ENCODE measurements around the gene EXD1. TPM values are rescaled to one million over a fixed set of nuclear protein-coding genes. Genes with fewer than 3 reads are reported as not detected.

EXD1 gene
- total RNA-seq, 1 donor from 2014 or later = 0.41 TPM

DNA sequence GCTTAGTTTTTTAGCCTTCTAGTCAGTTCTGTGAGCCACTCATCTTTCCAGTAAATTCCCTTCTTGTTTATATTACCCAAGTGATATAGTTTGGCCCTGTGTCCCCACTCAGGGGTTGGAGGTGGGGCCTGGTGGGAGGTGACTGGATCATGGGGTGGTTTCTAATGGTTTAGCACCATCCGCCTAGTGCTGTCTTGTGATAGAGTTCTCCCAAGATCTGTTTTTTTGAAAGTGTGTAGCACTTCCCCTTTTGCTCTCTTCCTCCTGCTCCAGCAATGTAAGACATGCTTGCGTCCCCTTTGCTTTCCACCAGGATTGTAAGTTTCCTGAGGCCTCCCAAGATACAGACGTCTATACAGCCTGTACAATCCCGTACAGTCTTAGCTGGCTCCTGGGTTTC is 60.8 kb downstream of the EXD1 start:
- no peaks in the 10 kb centered on the region for H3K4me1 Mint-ChIP-seq
- Histone ChIP-seq H3K36me3 (no peaks in the 10 kb centered on the region), H3K27me3 (no peaks in the 10 kb centered on the region), H3K4me2 (no peak overlapping the region), H3K9ac (no peak overlapping the region), H4K20me1 (ENCODE audit: low read depth) (no peaks in the 10 kb centered on the region), H3K79me2 (ENCODE audit: low read depth) (no peaks in the 10 kb centered on the region), H3K4me3 (no peak overlapping the region), H3K27ac (no peak overlapping the region), H3F3A (ENCODE audit: low read depth) (no peaks in the 10 kb centered on the region), H2AFZ (replicated peaks) (peak overlapping the region; percentile 14), H3K9me3 (ENCODE audit: low read depth) (no peaks in the 10 kb centered on the region), H3K4me1 (no peaks in the 10 kb centered on the region)
- TF ChIP-seq EZH2 (IDR thresholded peaks at IDR 0.05) (no peak), EZH2phosphoT487 (IDR thresholded peaks at IDR 0.05) (no peak)
- TF ChIP-seq, protein P1, sequence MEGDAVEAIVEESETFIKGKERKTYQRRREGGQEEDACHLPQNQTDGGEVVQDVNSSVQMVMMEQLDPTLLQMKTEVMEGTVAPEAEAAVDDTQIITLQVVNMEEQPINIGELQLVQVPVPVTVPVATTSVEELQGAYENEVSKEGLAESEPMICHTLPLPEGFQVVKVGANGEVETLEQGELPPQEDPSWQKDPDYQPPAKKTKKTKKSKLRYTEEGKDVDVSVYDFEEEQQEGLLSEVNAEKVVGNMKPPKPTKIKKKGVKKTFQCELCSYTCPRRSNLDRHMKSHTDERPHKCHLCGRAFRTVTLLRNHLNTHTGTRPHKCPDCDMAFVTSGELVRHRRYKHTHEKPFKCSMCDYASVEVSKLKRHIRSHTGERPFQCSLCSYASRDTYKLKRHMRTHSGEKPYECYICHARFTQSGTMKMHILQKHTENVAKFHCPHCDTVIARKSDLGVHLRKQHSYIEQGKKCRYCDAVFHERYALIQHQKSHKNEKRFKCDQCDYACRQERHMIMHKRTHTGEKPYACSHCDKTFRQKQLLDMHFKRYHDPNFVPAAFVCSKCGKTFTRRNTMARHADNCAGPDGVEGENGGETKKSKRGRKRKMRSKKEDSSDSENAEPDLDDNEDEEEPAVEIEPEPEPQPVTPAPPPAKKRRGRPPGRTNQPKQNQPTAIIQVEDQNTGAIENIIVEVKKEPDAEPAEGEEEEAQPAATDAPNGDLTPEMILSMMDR (IDR thresholded peaks at IDR 0.05) = no peak
- H3K36me3 Mint-ChIP-seq = no peaks in the 10 kb centered on the region
- H3K9me3 Mint-ChIP-seq = no peaks in the 10 kb centered on the region
- H3K4me3 Mint-ChIP-seq = no peak overlapping the region
- H3K27me3 Mint-ChIP-seq (ENCODE audit: insufficient read depth, low read depth) = peaks cover 3% of the 10 kb centered on the region
- no peak overlapping the region for H3K27ac Mint-ChIP-seq
- DNase-seq (ENCODE audit: low spot score) = no peak

DNA sequence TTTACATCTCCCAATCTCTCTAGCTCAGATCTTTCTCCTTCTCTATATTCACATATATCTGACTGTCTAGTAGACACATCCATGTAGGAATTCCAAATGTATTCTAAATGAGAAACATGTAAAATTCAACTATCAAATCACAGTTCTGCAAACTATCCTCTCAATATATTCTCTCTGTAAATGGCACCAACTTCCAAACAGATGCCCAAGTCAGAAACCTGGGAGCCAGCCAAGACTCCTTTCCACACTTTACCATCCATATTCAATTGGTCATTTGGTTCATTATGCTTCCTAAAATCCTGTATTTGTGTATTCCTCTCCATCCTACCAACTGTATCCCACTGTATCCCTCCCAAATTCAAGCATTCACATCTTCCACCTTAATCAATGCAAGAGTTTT is 61.5 kb downstream of the EXD1 start:
- TF ChIP-seq EZH2 (IDR thresholded peaks at IDR 0.05) (no peak), EZH2phosphoT487 (IDR thresholded peaks at IDR 0.05) (no peak)
- TF ChIP-seq, protein P1 (IDR thresholded peaks at IDR 0.05) = no peak
- no peaks in the 10 kb centered on the region for H3K9me3 Mint-ChIP-seq
- Histone ChIP-seq H4K20me1 (ENCODE audit: low read depth) (no peaks in the 10 kb centered on the region), H3K79me2 (ENCODE audit: low read depth) (no peaks in the 10 kb centered on the region), H3K4me1 (no peaks in the 10 kb centered on the region), H3K27me3 (no peaks in the 10 kb centered on the region), H3K4me3 (no peak overlapping the region), H3K36me3 (no peaks in the 10 kb centered on the region), H3K9ac (no peak overlapping the region), H3K27ac (no peak overlapping the region), H3F3A (ENCODE audit: low read depth) (no peaks in the 10 kb centered on the region), H3K9me3 (ENCODE audit: low read depth) (no peaks in the 10 kb centered on the region), H3K4me2 (no peak overlapping the region), H2AFZ (replicated peaks) (no peak overlapping the region)
- H3K4me3 Mint-ChIP-seq = no peak overlapping the region
- no peak for DNase-seq (ENCODE audit: low spot score)
- H3K27ac Mint-ChIP-seq = no peak overlapping the region
- no peaks in the 10 kb centered on the region for H3K4me1 Mint-ChIP-seq
- H3K36me3 Mint-ChIP-seq = no peaks in the 10 kb centered on the region
- H3K27me3 Mint-ChIP-seq (ENCODE audit: insufficient read depth, low read depth) = peaks cover 3% of the 10 kb centered on the region

DNA sequence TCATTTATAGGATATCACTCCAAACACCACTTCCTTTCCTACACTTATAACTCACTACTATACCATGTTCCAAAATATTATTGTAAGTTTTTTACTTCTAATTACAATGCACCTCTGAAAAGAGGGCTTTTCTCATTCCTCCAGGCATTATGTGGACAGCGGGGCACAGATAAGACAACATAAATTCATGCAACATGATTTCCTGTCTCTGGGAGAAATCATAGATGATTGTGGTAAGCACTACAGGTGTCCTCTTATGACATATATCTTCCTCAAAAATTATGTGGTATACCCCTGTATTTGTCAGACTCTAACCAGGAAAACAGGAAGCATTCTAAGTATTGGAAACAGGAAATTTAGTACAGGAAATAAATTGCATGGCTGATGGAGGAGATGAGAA is 68.8 kb downstream of the EXD1 start:
- H3K4me1 ChIP-seq = no peaks in the 10 kb centered on the region
- H3K79me2 ChIP-seq (ENCODE audit: low read depth) = no peaks in the 10 kb centered on the region
- H3K4me2 ChIP-seq = no peak overlapping the region
- Mint-ChIP-seq H3K36me3 (no peaks in the 10 kb centered on the region), H3K4me3 (no peak overlapping the region), H3K9me3 (no peaks in the 10 kb centered on the region), H3K4me1 (no peaks in the 10 kb centered on the region), H3K27ac (no peak overlapping the region), H3K27me3 (ENCODE audit: insufficient read depth, low read depth) (peaks cover 4% of the 10 kb centered on the region)
- no peak overlapping the region for H3K4me3 ChIP-seq
- DNase-seq (ENCODE audit: low spot score) = no peak
- no peak overlapping the region for H3K27ac ChIP-seq
- no peak overlapping the region for H3K9ac ChIP-seq
- H3K36me3 ChIP-seq = no peaks in the 10 kb centered on the region
- no peaks in the 10 kb centered on the region for H4K20me1 ChIP-seq (ENCODE audit: low read depth)
- TF ChIP-seq EZH2phosphoT487 (IDR thresholded peaks at IDR 0.05) (no peak), EZH2 (IDR thresholded peaks at IDR 0.05) (no peak)
- TF ChIP-seq, protein P1 (IDR thresholded peaks at IDR 0.05) = no peak
- H3K9me3 ChIP-seq (ENCODE audit: low read depth) = no peaks in the 10 kb centered on the region
- H2AFZ ChIP-seq (replicated peaks) = no peak overlapping the region
- H3K27me3 ChIP-seq = no peaks in the 10 kb centered on the region
- no peaks in the 10 kb centered on the region for H3F3A ChIP-seq (ENCODE audit: low read depth)
